GM18517 (cell line): ENCODE data around the gene TMEM38B.
"Not testable (repeated sequence)": the region's sequence is repeated elsewhere in the genome, so short reads cannot be mapped to it uniquely, and the experiment has no call there.

Source experiments
- ATAC-seq: cut with Tn5 transposase; IDR thresholded peaks from one replicate; pipeline ENCODE4 v1.9.1; 2021; ENCODE audit warnings: mild to moderate bottlenecking, moderate library complexity; ENCODE audit not compliant: unreplicated experiment

TMEM38B gene

GRCh38 chr9:105714020-105714331 lies 19.6 kb downstream of the TMEM38B start:
- no peak for ATAC-seq

DNA sequence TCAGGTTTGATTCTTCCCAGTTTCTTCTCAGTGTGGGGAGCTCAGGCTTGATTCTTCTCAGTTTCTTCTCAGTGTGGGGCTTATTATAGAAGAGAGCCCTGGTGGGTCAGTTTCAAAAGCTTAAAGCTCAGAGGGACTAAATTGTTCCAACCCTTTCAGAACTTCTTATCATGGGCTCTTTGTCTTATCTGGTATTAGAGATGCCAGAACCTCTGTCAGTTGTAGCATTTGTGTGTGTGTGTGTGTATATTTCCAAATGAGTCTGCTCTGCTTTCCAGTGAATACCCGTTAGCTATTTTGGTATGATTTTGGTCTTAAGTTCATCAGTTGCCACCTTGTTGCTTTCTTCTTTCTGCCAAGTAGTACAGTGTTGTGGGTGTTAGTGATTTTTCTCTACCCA lies 21.8 kb downstream of the TMEM38B start:
- ATAC-seq: no peak

- ATAC-seq: no peak
Measured at GRCh38 chr9:105722099-105722498, 27.8 kb downstream of the TMEM38B start.

DNA sequence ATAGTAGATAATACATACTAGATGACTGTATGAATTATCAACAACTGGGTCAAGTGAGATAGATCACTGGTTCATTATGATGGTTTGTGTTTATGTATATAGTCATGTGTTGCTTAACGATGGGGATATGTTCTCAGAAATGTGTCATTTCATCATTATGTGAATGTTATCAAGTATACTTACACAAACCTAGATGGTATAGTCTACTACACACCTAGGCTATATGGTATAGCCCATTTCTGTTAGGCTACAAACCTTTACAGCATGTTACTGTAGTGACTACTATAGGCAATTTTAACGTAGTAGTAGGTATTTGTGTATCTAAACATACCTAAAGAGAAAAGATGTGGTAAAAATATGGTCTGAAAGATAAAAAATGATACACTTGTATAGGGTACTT lies 31.0 kb downstream of the TMEM38B start:
- ATAC-seq: no peak

DNA sequence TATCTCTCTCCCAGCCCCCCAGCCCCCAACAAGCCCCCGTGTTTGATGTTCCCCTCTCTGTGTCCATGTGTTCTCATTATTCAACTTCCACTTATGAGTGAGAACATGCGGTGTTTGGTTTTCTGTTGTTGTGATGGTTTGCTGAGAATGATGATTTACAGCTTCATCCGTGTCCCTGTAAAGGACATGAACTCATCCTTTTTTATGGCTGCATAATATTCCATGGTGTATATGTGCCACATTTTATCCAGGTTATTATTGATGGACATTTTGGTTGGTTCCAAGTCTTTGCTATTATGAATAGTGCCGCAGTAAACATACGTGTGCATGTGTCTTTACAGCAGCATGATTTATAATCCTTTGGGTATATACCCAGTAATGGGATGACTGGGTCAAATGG lies 33.9 kb downstream of the TMEM38B start:
- ATAC-seq: not testable (repeated sequence)

DNA sequence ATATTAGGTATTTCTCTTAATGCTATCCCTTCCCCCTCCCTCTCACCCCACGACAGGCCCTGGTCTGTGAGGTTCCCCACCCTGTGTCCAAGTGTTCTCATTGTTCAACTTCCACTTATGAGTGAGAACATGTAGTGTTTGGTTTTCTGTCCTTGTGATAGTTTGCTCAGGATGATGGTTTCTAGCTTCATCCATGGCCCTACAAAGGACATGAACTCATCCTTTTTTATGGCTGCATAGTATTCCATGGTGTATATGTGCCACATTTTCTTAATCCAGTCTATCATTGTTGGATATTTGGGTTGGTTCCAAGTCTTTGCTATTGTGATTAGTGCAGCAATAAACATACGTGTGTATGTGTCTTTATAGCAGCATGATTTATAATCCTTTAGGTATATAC lies 37.1 kb downstream of the TMEM38B start:
- ATAC-seq: not testable (repeated sequence)

GRCh38 chr9:105735366-105735765 lies 41.0 kb downstream of the TMEM38B start:
- no peak for ATAC-seq

DNA sequence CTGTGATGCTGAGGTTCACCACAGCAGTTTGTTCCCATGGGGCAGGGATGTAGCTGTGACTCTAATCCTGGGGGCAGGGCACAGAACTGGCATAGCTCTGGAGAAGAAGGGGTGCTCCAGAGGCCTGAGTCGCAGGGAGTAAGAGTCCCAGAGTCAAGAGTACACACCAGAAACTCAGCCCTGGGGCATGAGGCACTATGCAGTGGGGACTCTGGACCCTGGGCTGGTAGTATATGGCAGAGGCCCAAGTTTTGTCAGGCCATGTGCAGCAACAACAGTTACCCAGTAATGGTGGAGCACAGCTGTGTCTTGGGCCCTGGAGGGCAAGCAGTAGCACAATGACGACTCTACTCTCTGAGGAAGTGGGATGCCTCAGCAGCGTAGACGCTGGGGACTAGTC lies 42.9 kb downstream of the TMEM38B start:
- ATAC-seq: no peak

DNA sequence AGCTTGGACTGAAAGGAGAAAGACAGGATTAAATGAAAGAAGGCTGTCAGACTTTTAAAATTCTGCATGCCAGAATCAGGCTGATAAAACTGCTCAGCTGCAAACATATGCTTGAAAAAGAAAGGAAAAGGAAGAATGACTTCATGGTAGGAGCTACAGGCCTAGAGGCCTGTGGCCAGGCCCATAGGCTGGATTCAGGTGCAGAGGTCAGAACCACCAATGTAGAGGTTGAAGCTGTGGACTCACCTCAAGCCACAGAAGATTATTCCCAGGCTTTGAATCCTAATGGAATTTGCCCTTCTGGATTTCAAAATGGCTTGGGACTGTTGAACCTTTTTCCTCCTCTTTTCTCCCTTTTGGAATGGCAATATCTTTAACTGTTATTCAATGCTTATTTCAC lies 47.7 kb downstream of the TMEM38B start:
- ATAC-seq: no peak

DNA sequence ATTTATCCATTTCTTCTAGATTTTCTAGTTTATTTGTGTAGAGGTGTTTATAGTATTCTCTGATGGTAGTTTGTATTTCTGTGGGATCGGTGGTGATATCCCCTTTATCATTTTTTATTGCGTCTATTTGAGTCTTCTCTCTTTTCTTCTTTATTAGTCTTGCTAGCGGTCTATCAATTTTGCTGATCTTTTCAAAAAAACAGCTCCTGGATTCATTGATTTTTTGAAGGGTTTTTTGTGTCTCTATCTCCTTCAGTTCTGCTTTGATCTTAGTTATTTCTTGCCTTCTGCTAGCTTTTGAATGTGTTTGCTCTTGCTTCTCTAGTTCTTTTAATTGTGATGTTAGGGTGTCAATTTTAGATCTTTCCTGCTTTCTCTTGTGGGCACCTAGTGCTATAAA lies 53.0 kb downstream of the TMEM38B start:
- ATAC-seq: not testable (repeated sequence)

GRCh38 chr9:105751761-105752160 lies 57.4 kb downstream of the TMEM38B start:
- no peak for ATAC-seq

DNA sequence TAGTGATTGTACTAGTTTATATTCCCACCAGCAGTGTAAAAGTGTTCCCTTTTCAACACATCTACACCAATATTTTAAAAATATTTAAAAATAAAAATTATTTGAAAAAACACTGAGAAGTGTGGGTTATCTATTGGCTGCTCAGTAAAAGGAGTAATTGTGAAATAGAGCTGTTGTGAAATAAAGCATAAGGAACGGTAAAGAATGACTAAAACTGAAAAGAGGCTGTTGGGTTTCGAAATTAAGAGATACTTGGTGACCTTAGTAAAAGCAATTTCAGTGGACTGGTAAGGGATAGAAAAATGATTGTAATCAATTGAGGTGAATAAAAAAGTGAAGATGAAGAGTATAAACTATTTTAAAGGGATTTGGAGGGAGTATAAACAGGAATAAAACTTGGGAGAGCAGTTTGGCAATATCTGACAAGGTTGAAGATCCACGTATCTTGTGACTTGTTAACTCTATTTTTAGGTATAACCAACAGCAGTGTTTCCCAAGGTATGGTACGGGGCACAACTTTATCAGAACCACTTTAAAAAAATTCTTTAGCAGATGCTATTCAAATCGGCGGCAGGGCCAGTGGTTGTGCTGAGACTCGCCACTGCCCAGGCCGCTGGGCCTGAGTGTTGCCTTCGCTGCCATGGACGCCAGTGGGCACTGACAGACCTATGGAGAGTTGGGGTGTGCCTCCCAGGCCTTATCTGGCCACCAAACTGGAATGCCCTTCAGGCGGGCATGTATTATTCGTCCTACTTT lies 63.3 kb downstream of the TMEM38B start:
- no peak for ATAC-seq

- no peak for ATAC-seq
Measured at GRCh38 chr9:105760053-105760452, 65.7 kb downstream of the TMEM38B start.

DNA sequence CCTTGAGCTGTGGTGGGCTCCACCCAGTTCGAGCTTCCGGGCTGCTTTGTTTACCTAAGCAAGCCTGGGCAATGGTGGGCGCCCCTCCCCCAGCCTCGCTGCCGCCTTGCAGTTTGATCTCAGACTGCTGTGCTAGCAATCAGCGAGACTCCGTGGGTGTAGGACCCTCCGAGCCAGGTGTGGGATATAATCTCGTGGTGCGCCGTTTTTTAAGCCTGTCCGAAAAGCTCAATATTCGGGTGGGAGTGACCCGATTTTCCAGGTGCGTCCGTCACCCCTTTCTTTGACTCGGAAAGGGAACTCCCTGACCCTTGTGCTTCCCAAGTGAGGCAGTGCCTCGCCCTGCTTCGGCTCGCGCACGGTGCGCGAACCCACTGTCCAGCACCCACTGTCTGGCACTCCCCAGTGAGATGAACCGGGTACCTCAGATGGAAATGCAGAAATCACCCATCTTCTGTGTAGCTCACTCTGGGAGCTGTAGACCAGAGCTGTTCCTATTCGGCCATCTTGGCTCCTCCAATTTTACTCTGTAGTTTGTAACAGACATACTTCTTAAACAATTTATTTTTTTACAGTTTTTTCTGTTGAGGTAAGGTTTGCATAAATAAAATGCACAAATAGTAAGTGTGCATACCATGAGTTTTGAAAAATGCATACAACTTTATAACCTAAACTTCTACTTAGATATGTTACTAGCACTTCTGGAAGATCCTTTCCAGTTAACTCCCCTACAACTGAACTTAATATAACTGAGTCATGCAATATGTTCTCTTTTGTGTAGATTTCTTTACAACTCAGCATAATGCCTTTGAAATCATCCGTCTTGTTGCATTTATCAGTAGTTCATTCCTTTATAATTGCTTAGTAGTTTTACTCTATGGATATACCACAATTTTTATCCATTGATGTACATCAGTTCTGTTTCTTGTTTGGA lies 88.5 kb downstream of the TMEM38B start:
- not testable (repeated sequence) for ATAC-seq

DNA sequence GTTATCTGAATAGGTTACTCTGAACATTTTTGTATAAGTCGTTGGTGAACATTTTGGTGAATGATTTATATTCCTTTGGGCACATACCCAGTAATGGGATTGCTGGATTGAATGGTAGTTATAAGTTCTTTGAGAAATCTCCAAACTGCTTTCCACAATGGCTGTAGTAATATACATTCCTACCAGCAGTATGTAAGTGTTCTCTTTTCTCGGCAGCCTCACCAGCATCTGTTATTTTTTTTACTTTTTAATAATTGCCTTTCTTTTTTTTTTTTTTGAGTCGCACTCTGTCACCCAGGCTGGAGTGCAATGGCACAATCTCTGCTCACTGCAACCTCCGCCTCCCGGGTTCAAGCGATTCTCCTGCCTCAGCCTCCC lies 89.1 kb downstream of the TMEM38B start:
- not testable (repeated sequence) for ATAC-seq

- ATAC-seq: not testable (repeated sequence)
Measured at GRCh38 chr9:105786796-105787195, 92.5 kb downstream of the TMEM38B start.

DNA sequence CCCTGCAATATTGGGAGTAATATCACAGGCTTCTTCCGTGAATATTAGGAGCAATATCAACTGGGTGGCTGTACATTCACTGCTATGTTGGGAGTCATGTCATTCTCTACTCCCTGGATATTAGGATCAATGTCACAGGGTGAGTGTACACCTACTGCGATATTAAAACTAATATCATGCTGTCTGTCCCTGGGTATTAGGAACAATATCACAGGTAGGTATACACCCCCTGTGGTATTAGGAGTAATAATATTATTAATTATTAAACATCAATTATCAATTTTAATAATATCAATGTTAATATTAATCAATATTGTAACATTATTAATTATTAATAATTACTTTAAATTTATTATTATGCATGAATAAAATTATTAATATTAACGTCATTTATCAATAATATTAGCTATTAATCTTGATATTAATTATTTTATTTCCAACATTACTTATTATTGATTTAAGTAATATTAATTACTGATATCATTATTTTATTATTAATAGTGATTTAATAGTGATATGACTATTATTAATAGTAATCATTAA lies 121.9 kb downstream of the TMEM38B start:
- ATAC-seq: no peak

DNA sequence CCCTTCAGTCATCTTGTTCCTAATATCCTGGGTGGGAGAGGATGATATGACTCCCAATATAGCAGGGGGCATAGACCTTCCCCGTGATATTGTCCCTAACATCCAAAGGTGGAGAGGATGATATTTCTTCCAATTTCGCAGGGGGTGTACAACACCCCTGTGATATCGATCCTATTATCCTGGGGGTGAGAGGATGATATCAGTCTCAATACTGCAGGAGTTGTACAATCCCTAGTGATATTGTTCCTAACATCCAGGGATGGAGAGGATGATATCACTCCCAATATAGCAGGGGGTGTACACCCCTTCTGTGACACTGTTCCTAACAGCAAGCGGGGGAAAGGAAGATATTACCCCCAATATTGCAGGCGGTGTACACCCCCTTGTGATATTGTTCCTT lies 122.6 kb downstream of the TMEM38B start:
- no peak for ATAC-seq

DNA sequence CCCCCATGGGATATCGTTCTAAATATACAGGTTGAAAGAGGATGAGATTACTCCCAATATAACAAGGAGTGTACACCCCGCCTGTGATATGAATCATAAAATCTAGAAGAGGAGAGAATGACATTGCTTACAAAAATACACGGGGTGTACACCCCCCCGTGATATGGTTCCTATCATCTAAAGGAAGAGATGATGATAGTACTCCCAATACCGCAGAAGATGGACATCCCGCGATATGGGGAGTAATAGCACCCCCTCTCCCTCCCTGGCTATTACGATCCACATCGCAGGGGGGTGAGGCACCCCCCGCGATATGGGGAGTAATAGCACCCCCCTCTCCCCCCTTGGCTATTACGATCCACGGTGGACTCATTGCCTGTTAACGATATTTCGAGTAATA lies 124.6 kb downstream of the TMEM38B start:
- ATAC-seq: no peak

GRCh38 chr9:105822814-105823213 lies 128.5 kb downstream of the TMEM38B start:
- ATAC-seq: no peak
